Germinal center (tissue), 1 donor: ENCODE data around the gene RPS6KA3.
"Not testable (repeated sequence)": the region's sequence is repeated elsewhere in the genome, so short reads cannot be mapped to it uniquely, and the experiment has no call there.

ENCODE experiments used
- DNase-seq: peaks from one replicate; pipeline ENCODE4 v3.0.0; 2012; ENCODE audit warnings: mixed read lengths, low spot score

Gene RPS6KA3

GRCh38 chrX:20141281-20142220, 125.2 kb downstream of the RPS6KA3 start, which contains the start of gene EIF1AX:
Gene EIF1AX, minus strand, starts transcription at chrX:20141838. Its CDS starts 198 bp downstream, at chrX:20141640.
- DNase-seq: peak; percentile 85

GRCh38 chrX:20140420-20140819, 126.3 kb downstream of the RPS6KA3 start:
- no peak for DNase-seq

GRCh38 chrX:20139966-20140365, 126.7 kb downstream of the RPS6KA3 start:
- DNase-seq: no peak

GRCh38 chrX:20135944-20136343, 130.8 kb downstream of the RPS6KA3 start:
- no peak for DNase-seq

- DNase-seq: no peak
These were observed 134.0 kb downstream of the RPS6KA3 start for GRCh38 chrX:20132666-20133065.

- DNase-seq: no peak
These were observed 136.4 kb downstream of the RPS6KA3 start for GRCh38 chrX:20130357-20130756.

- DNase-seq: no peak
These were observed 137.2 kb downstream of the RPS6KA3 start for GRCh38 chrX:20129547-20129946.

- no peak for DNase-seq
These were observed 138.0 kb downstream of the RPS6KA3 start for GRCh38 chrX:20128670-20129069.

- not testable (repeated sequence) for DNase-seq
These were observed 139.3 kb downstream of the RPS6KA3 start for GRCh38 chrX:20127440-20127839.

GRCh38 chrX:20126833-20127232, 139.9 kb downstream of the RPS6KA3 start:
- DNase-seq: not testable (repeated sequence)

GRCh38 chrX:20124964-20125363, 141.7 kb downstream of the RPS6KA3 start:
- DNase-seq: no peak

- DNase-seq: no peak
These were observed 148.5 kb downstream of the RPS6KA3 start for GRCh38 chrX:20118065-20118824.

- DNase-seq: no peak
These were observed 150.0 kb downstream of the RPS6KA3 start, which contains the start of gene MAP7D2 for GRCh38 chrX:20116577-20117240. Gene MAP7D2, minus strand, starts transcription at chrX:20116907. Its CDS starts 28 bp downstream, at chrX:20116879.

- no peak for DNase-seq
These were observed 150.6 kb downstream of the RPS6KA3 start for GRCh38 chrX:20116087-20116576.

- no peak for DNase-seq
These were observed 154.5 kb downstream of the RPS6KA3 start for GRCh38 chrX:20112022-20112774.

GRCh38 chrX:20111271-20111670, 155.4 kb downstream of the RPS6KA3 start:
- no peak for DNase-seq

GRCh38 chrX:20101934-20102581, 164.7 kb downstream of the RPS6KA3 start:
- no peak for DNase-seq
